SJSA1 (cell line): ENCODE results near the gene TBX2. TPM values are rescaled to one million over a fixed set of nuclear protein-coding genes. Genes with fewer than 3 reads are reported as not detected.
"Not testable (repeated sequence)": the region's sequence is repeated elsewhere in the genome, so short reads cannot be mapped to it uniquely, and the experiment has no call there.

Experiments used
- DNase-seq, 2 experiments: peaks; one replicate each; pipeline ENCODE4 v3.0.0-alpha.2; 2015 to 2020; ENCODE audit warnings: low spot score in 2 of 2, low read depth in 1 of 2
- H3K27ac ChIP-seq: fragments of 250-450 bp; sonication (Bioruptor Pico); 2 replicates; pipeline ENCODE4 v1.5.1; 2020; ENCODE audit warnings: mild to moderate bottlenecking, moderate library complexity
- H3K27me3 ChIP-seq: fragments of 250-450 bp; sonication (Bioruptor Pico); replicated peaks from 2 replicates; pipeline ENCODE4 v1.5.1; 2020; ENCODE audit warnings: mild to moderate bottlenecking, moderate library complexity
- H3K36me3 ChIP-seq: fragments of 250-450 bp; sonication (Bioruptor Pico); 2 replicates; pipeline ENCODE4 v1.5.1; 2020; ENCODE audit warnings: mild to moderate bottlenecking
- H3K4me1 ChIP-seq: fragments of 250-450 bp; sonication (Bioruptor Pico); replicated peaks from 2 replicates; pipeline ENCODE4 v1.6.1; 2021; ENCODE audit warnings: mild to moderate bottlenecking
- H3K4me3 ChIP-seq: fragments of 250-450 bp; sonication (Bioruptor Pico); 2 replicates; pipeline ENCODE4 v1.5.1; 2020; ENCODE audit warnings: mild to moderate bottlenecking
- H3K9me3 ChIP-seq: fragments of 250-450 bp; sonication (Bioruptor Pico); replicated peaks from 2 replicates; pipeline ENCODE4 v1.5.1; 2020; ENCODE audit warnings: mild to moderate bottlenecking
- total RNA-seq: library from RNA; depleted of rRNA; stranded (reverse); fragments of >200 nt; shearing (Covaris generic); gene quantifications from 2 replicates; pipeline ENCODE4 v1.2.3, GENCODE V29; 2014

TBX2 gene
- total RNA-seq, 1 experiment from 2014 or later = 6.8 TPM

DNA sequence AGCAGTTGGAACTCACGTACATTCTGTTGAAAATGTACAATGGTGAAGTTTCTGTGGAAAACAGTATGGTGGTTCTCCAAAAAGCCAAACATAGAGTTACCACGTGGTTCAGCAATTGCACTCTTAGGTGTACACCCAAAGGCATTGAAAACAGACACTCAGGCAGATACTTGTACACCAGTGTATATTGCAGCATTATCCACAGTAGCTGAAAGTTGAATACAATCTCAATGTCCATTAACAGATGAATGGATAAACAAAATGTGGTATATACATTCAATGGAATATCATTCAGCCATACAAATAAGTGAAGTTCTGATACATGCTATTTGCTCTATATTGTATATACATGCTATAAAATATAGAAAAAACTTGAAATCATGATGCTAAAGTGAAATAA lies 23.2 kb downstream of the TBX2 start:
- H3K27me3 ChIP-seq = peaks cover 2% of the 10 kb centered on the region; the same call in 1 of the 2 replicates
- H3K27ac ChIP-seq = no peak overlapping the region
- peaks cover 8% of the 10 kb centered on the region for H3K4me1 ChIP-seq
- no peak for DNase-seq
- H3K4me3 ChIP-seq = no peak overlapping the region
- no peaks in the 10 kb centered on the region; the same call in 1 of the 2 replicates for H3K9me3 ChIP-seq
- no peaks in the 10 kb centered on the region for H3K36me3 ChIP-seq

DNA sequence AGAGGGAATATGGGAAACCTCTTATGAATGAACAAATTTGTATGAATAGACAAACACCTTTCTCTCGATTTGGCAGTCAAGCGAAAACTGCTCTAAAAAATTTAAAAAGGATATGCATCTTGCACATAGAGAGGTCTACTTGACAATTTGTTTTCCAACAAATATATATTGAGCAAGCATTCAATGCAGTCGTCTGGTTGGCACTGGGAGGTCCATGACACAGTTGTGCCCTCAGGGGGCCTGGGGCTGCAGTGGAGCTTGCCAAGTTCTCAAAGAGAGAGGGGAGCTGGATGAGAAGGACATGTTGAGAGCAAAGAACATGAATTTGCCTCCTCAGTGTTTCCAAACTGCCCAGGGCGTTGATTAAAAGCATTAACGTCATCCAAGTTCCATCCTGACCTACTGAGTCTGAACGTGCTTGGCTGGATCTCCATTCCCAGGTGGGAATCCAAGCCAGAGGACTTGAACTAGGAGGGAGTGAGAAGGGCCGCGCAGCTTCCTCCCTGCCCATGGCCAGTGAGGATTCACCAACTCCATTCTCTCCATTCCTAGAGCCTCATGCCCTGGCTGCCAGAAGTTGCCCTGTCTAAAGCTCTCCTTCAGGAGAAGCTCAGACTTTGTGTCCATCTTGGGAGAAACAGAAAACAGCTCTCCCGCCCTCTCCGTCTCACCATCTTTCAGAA lies 24.5 kb downstream of the TBX2 start:
- Histone ChIP-seq H3K4me3 (no peak overlapping the region), H3K9me3 (no peaks in the 10 kb centered on the region; the same call in 1 of the 2 replicates), H3K27ac (no peak overlapping the region), H3K36me3 (no peaks in the 10 kb centered on the region), H3K27me3 (peaks cover 2% of the 10 kb centered on the region; the same call in 1 of the 2 replicates), H3K4me1 (peaks cover 8% of the 10 kb centered on the region)
- no peak for DNase-seq

DNA sequence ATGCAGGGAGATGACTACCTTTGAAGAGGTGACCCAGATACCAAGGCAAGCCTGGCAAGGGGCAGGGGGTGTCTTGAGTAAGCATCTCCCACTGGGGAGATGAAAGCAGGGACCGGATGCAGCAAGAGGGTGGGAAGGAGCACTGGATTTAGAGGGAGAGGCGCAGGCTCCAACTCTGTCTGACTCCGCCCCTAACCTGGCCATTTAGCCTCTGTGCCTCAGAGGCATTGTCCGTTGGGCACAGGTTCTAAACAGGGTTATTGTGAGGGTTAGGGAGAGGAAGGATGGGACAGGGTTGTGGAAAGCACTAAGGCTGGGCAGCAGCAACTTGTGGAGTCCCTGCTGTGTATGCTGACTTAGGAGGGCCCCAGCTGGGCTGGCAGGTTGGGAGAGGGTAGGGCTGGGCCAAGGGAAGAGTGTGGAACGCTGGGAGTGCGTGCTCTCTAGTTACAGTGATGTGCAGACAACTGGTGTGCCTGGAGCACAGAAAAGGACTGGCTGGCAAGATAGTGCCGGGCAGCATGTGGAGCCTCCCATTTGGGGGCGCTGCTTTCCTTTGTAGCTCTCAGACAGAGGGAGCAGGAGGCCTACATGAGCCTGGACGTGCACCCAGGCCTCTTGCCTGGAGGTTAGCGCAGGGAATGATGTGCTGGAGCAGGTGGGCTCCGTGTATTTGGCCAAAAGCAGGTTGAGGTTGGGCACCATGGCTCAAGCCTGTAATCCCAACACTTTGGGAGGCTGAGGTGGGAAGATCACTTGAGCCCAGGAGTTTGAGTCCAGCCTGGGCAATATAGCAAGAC lies 26.2 kb downstream of the TBX2 start:
- peaks cover 8% of the 10 kb centered on the region for H3K4me1 ChIP-seq
- DNase-seq = no peak
- peaks cover 2% of the 10 kb centered on the region; the same call in 1 of the 2 replicates for H3K27me3 ChIP-seq
- no peaks in the 10 kb centered on the region; the same call in 1 of the 2 replicates for H3K9me3 ChIP-seq
- no peak overlapping the region for H3K27ac ChIP-seq
- no peaks in the 10 kb centered on the region for H3K36me3 ChIP-seq
- no peak overlapping the region for H3K4me3 ChIP-seq

DNA sequence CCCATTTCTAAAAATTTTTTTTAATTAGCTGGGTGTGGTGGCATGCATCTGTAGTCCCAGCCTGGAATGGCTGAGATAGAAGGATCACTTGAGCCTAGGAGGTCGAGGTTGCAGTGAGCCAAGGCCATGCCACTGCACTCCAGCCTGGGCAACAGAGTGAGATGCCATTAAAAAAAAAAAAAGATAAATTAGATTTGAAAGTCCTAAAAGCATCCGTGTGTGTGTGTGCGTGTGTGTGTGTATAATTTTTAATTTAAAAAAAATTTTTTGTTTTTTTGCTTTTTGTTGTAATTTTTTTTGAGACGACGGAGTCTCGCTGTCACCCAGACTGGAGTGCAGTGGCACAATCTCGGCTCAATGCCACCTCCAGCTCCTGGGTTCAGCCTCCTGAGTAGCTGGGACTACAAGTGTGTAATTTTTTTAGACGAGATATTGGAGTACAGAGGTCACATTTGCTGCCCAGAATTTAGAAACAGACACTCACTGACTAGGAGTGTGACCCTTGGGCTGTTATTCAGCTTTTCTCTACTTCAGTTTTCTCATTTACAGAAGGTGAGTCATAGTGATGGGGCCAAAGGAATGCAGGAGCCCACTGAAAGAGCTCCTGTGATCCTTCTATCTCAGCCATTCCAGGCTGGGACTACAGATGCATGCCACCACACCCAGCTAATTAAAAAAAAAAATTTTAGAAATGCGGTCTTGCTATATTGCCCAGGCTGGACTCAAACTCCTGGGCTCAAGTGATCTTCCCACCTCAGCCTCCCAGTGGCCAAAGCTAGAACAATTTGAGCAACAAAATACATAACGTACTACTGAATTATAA lies 27.1 kb downstream of the TBX2 start:
- peak; percentile 64 to 70 for DNase-seq
- no peak overlapping the region for H3K27ac ChIP-seq
- H3K4me1 ChIP-seq = peaks cover 8% of the 10 kb centered on the region
- no peaks in the 10 kb centered on the region for H3K36me3 ChIP-seq
- no peak overlapping the region for H3K4me3 ChIP-seq
- no peaks in the 10 kb centered on the region; the same call in 1 of the 2 replicates for H3K9me3 ChIP-seq
- H3K27me3 ChIP-seq = peaks cover 2% of the 10 kb centered on the region; the same call in 1 of the 2 replicates

DNA sequence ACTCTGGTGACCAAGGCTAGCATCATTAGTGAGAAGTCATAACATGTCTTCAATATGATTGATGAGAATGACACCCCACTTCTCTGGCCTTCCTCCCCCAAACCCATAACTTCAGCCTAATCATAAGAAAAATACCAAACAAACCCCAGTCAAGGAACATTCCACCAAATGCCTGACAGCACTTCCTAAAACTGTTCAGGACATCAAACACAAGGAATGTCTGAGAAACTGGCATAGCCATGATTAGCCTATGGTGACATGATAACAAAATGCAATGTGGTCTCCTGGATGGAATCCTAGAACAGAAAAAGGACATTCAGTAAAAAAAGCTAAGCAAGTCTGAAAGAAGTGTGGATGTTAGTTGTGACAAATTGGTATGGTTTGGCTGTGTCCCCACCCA lies 27.9 kb downstream of the TBX2 start:
- Histone ChIP-seq H3K27ac (no peak overlapping the region), H3K27me3 (no peaks in the 10 kb centered on the region), H3K4me1 (peaks cover 8% of the 10 kb centered on the region), H3K4me3 (no peak overlapping the region), H3K9me3 (no peaks in the 10 kb centered on the region; the same call in 1 of the 2 replicates), H3K36me3 (no peaks in the 10 kb centered on the region)
- no peak for DNase-seq

DNA sequence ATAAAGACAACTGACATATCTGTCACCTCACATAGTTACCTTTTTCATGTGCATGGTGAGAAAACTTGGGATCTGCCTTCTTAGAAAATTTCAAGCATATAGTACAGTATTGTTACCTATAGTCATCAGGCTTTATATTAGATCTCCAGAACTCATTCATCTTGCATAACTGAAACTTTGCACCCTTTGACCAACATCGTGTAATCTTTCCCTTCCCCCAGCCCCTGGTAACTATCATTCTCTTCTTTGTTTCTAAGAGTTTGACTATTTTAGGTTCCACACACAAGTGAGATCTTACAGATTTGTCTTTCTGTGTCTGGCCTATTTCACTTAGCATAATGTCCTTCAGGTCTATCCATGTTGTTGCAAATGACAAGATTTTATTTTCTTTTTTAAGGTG lies 29.6 kb downstream of the TBX2 start:
- no peak overlapping the region for H3K4me3 ChIP-seq
- DNase-seq = no peak
- H3K9me3 ChIP-seq = no peaks in the 10 kb centered on the region; the same call in 1 of the 2 replicates

DNA sequence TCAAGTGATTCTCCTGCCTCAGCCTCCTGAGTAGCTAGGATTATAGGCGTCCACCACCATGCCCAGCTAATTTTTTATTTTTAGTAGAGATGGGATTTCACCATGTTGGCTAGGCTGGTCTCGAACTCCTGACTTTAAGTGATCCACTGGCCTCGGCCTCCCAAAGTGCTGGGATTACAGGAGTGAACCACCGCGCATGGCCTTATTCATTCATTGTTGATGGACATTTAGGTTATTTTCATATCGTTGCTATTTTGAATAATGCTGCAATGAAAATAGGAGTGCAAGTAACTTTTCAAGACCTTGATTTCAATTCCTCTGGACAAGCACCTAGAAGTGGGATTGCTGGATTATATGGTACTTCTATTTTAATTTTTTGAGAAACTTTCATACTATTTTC lies 30.2 kb downstream of the TBX2 start:
- H3K27ac ChIP-seq, H3K4me3 ChIP-seq, DNase-seq, H3K4me1 ChIP-seq, H3K9me3 ChIP-seq, H3K27me3 ChIP-seq, H3K36me3 ChIP-seq: not testable (repeated sequence)

More for the DNA sequence above, 29.6 kb downstream of the TBX2 start:
- Histone ChIP-seq H3K4me1 (peaks cover 8% of the 10 kb centered on the region), H3K27ac (no peak overlapping the region), H3K27me3 (no peaks in the 10 kb centered on the region), H3K36me3 (no peaks in the 10 kb centered on the region)

DNA sequence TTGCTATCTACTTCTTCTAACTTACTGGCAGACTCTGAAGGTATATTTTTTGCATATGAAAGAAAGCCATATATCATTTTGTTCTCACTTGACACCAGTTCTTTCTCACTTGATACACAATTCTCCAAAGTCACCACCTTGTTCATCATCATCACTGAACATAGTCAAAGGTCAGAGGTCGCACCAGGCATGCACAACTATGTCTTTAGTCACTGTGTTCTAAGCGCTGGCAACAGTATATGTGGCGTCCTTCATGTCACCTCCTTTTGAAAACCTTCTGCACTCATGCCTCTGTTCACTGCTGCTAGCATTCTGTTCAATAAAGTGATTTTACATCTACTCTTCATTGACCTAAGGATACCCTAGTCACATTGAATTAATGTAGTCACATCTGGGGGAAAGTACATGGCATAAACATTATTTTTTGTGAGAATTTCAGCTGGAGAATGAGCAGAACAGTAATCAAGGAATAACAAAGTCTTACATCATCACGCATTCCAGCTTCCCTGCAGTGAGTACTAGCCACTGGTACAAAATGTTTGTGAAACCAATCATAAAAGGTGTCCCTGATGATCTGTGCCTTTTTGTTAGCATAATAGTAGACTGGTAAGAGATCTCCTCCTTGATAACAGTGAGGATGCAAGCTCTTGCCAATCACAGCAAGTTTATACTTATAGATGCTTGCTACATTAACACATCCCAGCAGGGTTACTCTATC lies 32.1 kb downstream of the TBX2 start:
- no peaks in the 10 kb centered on the region for H3K36me3 ChIP-seq
- peaks cover 7% of the 10 kb centered on the region for H3K9me3 ChIP-seq
- no peaks in the 10 kb centered on the region for H3K27me3 ChIP-seq
- peaks cover 8% of the 10 kb centered on the region for H3K4me1 ChIP-seq
- no peak overlapping the region for H3K27ac ChIP-seq
- H3K4me3 ChIP-seq = no peak overlapping the region
- DNase-seq = no peak

DNA sequence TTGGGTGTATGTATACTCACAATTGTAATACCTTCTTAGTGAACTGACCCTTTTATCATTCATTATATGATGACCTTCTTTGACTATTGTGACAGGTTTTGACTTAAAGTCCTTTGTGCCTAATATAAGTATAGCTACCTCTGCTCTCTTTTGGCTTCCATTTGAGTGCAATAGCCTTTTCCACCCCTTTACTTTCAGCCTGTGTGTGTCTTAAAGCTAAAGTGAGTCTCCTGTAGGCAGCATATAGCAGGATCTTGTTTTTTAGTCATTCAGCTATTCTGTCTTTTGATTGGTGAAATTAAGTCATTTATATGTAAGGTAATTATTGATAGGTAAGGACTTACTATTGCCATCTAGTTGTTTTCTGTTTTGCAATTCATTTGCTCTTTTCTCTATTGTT lies 36.6 kb downstream of the TBX2 start:
- H3K4me1 ChIP-seq = no peaks in the 10 kb centered on the region
- peaks cover 7% of the 10 kb centered on the region for H3K9me3 ChIP-seq
- no peak for DNase-seq
- H3K4me3 ChIP-seq = no peak overlapping the region
- H3K36me3 ChIP-seq = no peaks in the 10 kb centered on the region
- no peaks in the 10 kb centered on the region for H3K27me3 ChIP-seq
- no peak overlapping the region for H3K27ac ChIP-seq

DNA sequence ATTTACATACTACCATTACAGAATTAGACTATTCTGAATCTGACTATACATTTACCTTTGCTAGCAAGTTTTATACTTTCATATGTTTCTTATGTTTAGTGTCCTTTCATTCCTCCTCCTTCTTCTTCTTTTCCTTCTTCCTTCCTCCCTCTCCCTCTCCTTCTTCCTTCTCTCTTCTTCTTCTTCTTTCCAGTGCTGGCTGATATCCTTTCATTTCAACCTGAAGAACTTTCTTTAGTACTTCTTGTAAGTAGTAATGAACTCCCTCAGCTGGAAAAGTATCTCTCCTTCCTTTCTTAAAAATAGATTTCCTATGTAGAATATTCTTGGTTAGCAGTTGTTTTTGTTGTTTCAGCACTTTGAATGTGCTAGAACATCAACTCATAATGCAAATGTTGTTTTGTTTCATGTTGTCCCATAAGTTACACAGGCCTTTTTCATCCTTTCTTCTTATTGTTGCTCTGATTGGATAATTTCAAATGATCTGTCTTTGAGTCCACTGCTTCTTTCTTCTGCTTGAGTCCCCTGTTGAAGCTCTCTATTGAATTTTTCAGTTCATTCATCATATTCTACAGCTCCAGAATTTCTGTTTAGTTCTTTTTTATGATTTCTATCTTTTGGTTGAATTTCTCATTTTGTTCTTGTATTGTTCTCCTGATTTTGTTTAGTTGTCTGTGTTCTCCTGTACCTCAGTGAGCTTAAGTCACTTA lies 37.5 kb downstream of the TBX2 start:
- H3K9me3 ChIP-seq = peaks cover 7% of the 10 kb centered on the region
- no peaks in the 10 kb centered on the region for H3K27me3 ChIP-seq
- no peak overlapping the region for H3K27ac ChIP-seq
- H3K4me3 ChIP-seq = no peak overlapping the region
- no peaks in the 10 kb centered on the region for H3K36me3 ChIP-seq
- H3K4me1 ChIP-seq = no peaks in the 10 kb centered on the region
- DNase-seq = no peak

DNA sequence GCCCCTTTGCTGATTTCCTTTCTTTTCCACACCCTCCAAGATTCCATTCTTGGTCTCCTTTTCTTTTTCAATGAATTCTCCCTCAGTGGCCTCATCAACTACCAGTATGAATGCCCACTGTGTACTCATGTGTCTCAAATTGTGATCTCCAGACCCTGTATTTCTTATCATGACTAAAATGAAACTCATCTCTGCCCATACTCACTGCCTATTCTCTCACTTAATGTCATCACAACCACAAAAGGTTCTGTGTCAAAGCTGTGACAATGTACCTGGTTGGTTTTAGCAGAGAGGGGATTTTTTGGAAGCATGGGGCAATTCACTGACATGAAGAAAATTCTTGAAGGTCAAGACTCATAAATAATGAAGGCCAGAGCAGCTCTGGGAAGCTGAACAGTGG lies 41.1 kb downstream of the TBX2 start:
- Histone ChIP-seq H3K36me3 (no peaks in the 10 kb centered on the region), H3K27ac (no peak overlapping the region), H3K9me3 (peaks cover 5% of the 10 kb centered on the region; the same call in 1 of the 2 replicates), H3K4me3 (no peak overlapping the region), H3K4me1 (peaks cover 9% of the 10 kb centered on the region), H3K27me3 (no peaks in the 10 kb centered on the region)
- DNase-seq = no peak

DNA sequence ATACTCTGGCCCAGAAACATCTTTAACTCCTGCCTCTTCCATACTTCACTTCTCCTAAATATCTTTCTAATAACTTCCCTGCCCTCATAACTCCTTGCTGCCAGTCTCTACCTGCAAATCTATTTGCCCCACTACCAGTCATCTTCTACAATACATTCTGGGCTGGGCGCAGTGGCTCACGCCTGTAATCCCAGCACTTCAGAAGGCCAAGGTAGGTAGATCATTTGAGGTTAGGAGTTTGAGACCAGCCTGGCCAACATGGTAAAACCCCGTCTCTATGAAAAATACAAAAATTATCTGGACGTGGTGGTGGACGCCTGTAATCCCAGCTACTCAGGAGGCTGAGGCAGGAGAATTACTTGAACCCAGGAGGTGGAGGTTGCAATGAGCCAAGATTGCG lies 41.9 kb downstream of the TBX2 start:
- H3K27me3 ChIP-seq, H3K4me1 ChIP-seq, H3K9me3 ChIP-seq, H3K36me3 ChIP-seq, DNase-seq, H3K4me3 ChIP-seq, H3K27ac ChIP-seq: not testable (repeated sequence)
